GM12892 (cell line): ENCODE results near the gene PRM1.

Experiments used
- POLR2A ChIP-seq: IDR thresholded peaks from 2 replicates; pipeline ENCODE4 v1.6.1; 2011; ENCODE audit warnings: low read depth, low read length, control low read depth
- POLR2AphosphoS5 ChIP-seq: IDR thresholded peaks from 2 replicates; pipeline ENCODE4 v1.6.1; 2011; ENCODE audit warnings: low read depth, low read length, control low read depth
- TAF1 ChIP-seq: IDR thresholded peaks from 2 replicates; pipeline ENCODE4 v1.6.1; 2011; ENCODE audit warnings: low read depth, mild to moderate bottlenecking, control low read depth, low read length, borderline replicate concordance

GRCh38 chr16:11276143-11276895 is 4.8 kb downstream of the PRM1 start, which contains the start of gene PRM2:
- TF ChIP-seq POLR2A (no peak), TAF1 (no peak), POLR2AphosphoS5 (no peak)
